PC-3 (cell line): ENCODE data around the gene STIM1. TPM values are rescaled to one million over a fixed set of nuclear protein-coding genes. Genes with fewer than 3 reads are reported as not detected.
A peak's percentile ranks its signal among the peaks of the same experiment; 100 is the strongest.

ENCODE experiments used
- ATAC-seq: fragments of 200-7000 bp; cut with Tn5 transposase; 2 replicates; pipeline ENCODE4 v1.9.1; 2020; ENCODE audit warnings: mild to moderate bottlenecking, moderate library complexity
- BruUV-seq: library from RNA; stranded (reverse); fragments of 400-500 nt; replicated peaks from 2 replicates; lab custom pipeline; 2021; lab: Mats Ljungman, UMichigan
- CTCF ChIA-PET: fragments of 300-600 bp; sonication (Branson Sonifier 250); formaldehyde crosslinking; loops from one replicate; lab custom pipeline; 2022; ENCODE audit warnings: antibody characterized with exemption; lab: Charles Lee
- POLR2A ChIA-PET: fragments of 300-600 bp; sonication (Branson Sonifier 250); formaldehyde crosslinking; loops from one replicate; lab custom pipeline; 2022; ENCODE audit warnings: antibody characterized with exemption; ENCODE audit not compliant: unreplicated experiment; lab: Charles Lee
- DNase-seq: peaks from one replicate; pipeline ENCODE4 v3.0.0-alpha.2; 2015
- H2AFZ ChIP-seq: fragments of 300-600 bp; sonication (generic); 2 replicates; pipeline ENCODE4 v1.6.0; 2016; ENCODE audit warnings: antibody characterized with exemption, low read length
- H3F3A ChIP-seq: fragments of 300-600 bp; sonication (generic); one replicate; pipeline ENCODE4 v1.6.0; 2017; ENCODE audit warnings: antibody characterized with exemption, low read length, control low read depth, mild to moderate bottlenecking; ENCODE audit not compliant: unreplicated experiment
- H3K27ac ChIP-seq: fragments of 300-600 bp; sonication (generic); 2 replicates; pipeline ENCODE4 v1.5.1; 2016; ENCODE audit warnings: mild to moderate bottlenecking, low read length
- H3K27me3 ChIP-seq: fragments of 300-600 bp; sonication (generic); 2 replicates; pipeline ENCODE4 v1.6.1; 2016; ENCODE audit warnings: low read length, mixed read lengths
- H3K36me3 ChIP-seq: fragments of 300-600 bp; sonication (generic); 2 replicates; pipeline ENCODE4 v1.6.1; 2016; ENCODE audit warnings: low read depth, mixed run types, low read length, mixed read lengths
- H3K4me1 ChIP-seq: fragments of 300-600 bp; sonication (generic); 2 replicates; pipeline ENCODE4 v1.5.1; 2016; ENCODE audit warnings: low read length; ENCODE audit not compliant: insufficient read depth
- H3K4me2 ChIP-seq: fragments of 300-600 bp; sonication (generic); 2 replicates; pipeline ENCODE4 v1.6.0; 2016; ENCODE audit warnings: low read length
- H3K4me3 ChIP-seq: fragments of 300-600 bp; sonication (generic); 2 replicates; pipeline ENCODE4 v1.5.1; 2016; ENCODE audit warnings: mild to moderate bottlenecking, low read length, mixed read lengths
- H3K79me2 ChIP-seq: fragments of 300-600 bp; sonication (generic); 2 replicates; pipeline ENCODE4 v1.6.1; 2017; ENCODE audit warnings: low read length, mixed read lengths
- H3K9ac ChIP-seq: fragments of 300-600 bp; sonication (generic); 2 replicates; pipeline ENCODE4 v1.6.0; 2016; ENCODE audit warnings: mild to moderate bottlenecking, low read length
- H3K9me2 ChIP-seq: fragments of 300-600 bp; sonication (generic); replicated peaks from 2 replicates; pipeline ENCODE4 v1.6.1; 2016; ENCODE audit warnings: mixed run types, low read length, mixed read lengths
- H3K9me3 ChIP-seq: fragments of 300-600 bp; sonication (generic); 2 replicates; pipeline ENCODE4 v1.6.1; 2016; ENCODE audit warnings: low read length, mixed read lengths
- H4K20me1 ChIP-seq: fragments of 300-600 bp; sonication (generic); 2 replicates; pipeline ENCODE4 v1.6.1; 2016; ENCODE audit warnings: low read length, mixed read lengths
- CTCF ChIP-seq: fragments of 300-600 bp; sonication (generic); conservative IDR thresholded peaks from 2 replicates; pipeline ENCODE4 v1.5.1; 2017; ENCODE audit warnings: antibody characterized with exemption, low read depth, mild to moderate bottlenecking, low read length
- EZH2 ChIP-seq: fragments of 300-600 bp; sonication (generic); IDR thresholded peaks from one replicate; pipeline ENCODE4 v1.6.1; 2017; ENCODE audit warnings: antibody characterized with exemption, mild to moderate bottlenecking, low read length; ENCODE audit not compliant: unreplicated experiment
- EZH2phosphoT487 ChIP-seq: fragments of 300-600 bp; sonication (generic); IDR thresholded peaks from 2 replicates; pipeline ENCODE4 v1.6.1; 2018; ENCODE audit warnings: mild to moderate bottlenecking, antibody characterized with exemption, low read length, borderline replicate concordance
- intact Hi-C: fragments of 100-400 bp; cut with micrococcal nuclease; formaldehyde crosslinking; loops from 2 replicates; pipeline ENCODE4 v1.9.0; 2023
- total RNA-seq: library from RNA; depleted of rRNA; stranded (reverse); fragments of >200 nt; gene quantifications from 2 replicates; pipeline ENCODE4 v1.2.3, GENCODE V29; 2014

The STIM1 gene
- total RNA-seq, 1 experiment from 2014 or later: 22.8 TPM

- no peak overlapping the region for H3K4me2 ChIP-seq
- DNase-seq (no peak), ATAC-seq (no peak)
- no peaks in the 10 kb centered on the region for H3K36me3 ChIP-seq
- CTCF ChIA-PET: no interaction called here
- H3F3A ChIP-seq: peaks cover 5% of the 10 kb centered on the region
- intact Hi-C loops: loop anchor here (10.0 kb wide), 1 partner anchor 122 kb away; no protein-coding TSS in a partner anchor
- H3K4me3 ChIP-seq: no peak overlapping the region
- no TSS peak for BruUV-seq
- TF ChIP-seq CTCF (no peak), EZH2 (no peak), EZH2phosphoT487 (no peak)
- 0 out of 2 replicates have a peak, but pooled peaks cover 5% of the 10 kb centered on the region for H3K79me2 ChIP-seq
- H3K27me3 ChIP-seq: no peaks in the 10 kb centered on the region
- H4K20me1 ChIP-seq: no peaks in the 10 kb centered on the region
- no peak overlapping the region for H3K27ac ChIP-seq
- H2AFZ ChIP-seq: no peak overlapping the region
- H3K9me2 ChIP-seq: no peaks in the 10 kb centered on the region
- POLR2A ChIA-PET: no interaction called here
- H3K9ac ChIP-seq: no peak overlapping the region
- peaks cover 35% of the 10 kb centered on the region for H3K4me1 ChIP-seq
- H3K9me3 ChIP-seq: no peaks in the 10 kb centered on the region
Observed at GRCh38 chr11:3952715-3953114, 97.3 kb downstream of the STIM1 start.

GRCh38 chr11:3953327-3953726, 97.9 kb downstream of the STIM1 start:
- H3K79me2 ChIP-seq: 0 out of 2 replicates have a peak, but pooled peaks cover 5% of the 10 kb centered on the region
- intact Hi-C loops: loop anchor here (10.0 kb wide), 1 partner anchor 121 kb away; no protein-coding TSS in a partner anchor
- H4K20me1 ChIP-seq: no peaks in the 10 kb centered on the region
- H3K27me3 ChIP-seq: no peaks in the 10 kb centered on the region
- H3K4me2 ChIP-seq: peak overlapping the region; percentile 77
- ChIA-PET CTCF (no interaction called here), POLR2A (no interaction called here)
- no peak overlapping the region for H3K9ac ChIP-seq
- no peaks in the 10 kb centered on the region for H3K36me3 ChIP-seq
- TF ChIP-seq CTCF: no peak
- no peak for TF ChIP-seq EZH2
- TF ChIP-seq EZH2phosphoT487: no peak
- peaks cover 5% of the 10 kb centered on the region for H3F3A ChIP-seq
- H3K9me3 ChIP-seq: no peaks in the 10 kb centered on the region
- H3K4me3 ChIP-seq: no peak overlapping the region
- H3K9me2 ChIP-seq: no peaks in the 10 kb centered on the region
- H3K4me1 ChIP-seq: peaks cover 35% of the 10 kb centered on the region
- no TSS peak for BruUV-seq
- ATAC-seq (no peak), DNase-seq (peak; percentile 12)
- peak overlapping the region; percentile 94 for H3K27ac ChIP-seq
- H2AFZ ChIP-seq: no peak overlapping the region

GRCh38 chr11:3954448-3955298, 99.2 kb downstream of the STIM1 start:
- intact Hi-C loops: loop anchor here (5.0 to 10.0 kb wide), 2 partner anchors 32 to 120 kb away; no protein-coding TSS in a partner anchor
- peak overlapping the region; percentile 44 for H3K4me3 ChIP-seq
- ChIA-PET CTCF (interaction anchor here (0.8 kb wide), 1 partner anchor 16 kb away, joined by 3 read pairs; no protein-coding TSS in a partner anchor), POLR2A (no interaction called here)
- H3K36me3 ChIP-seq: no peaks in the 10 kb centered on the region
- peak overlapping the region; percentile 48 for H3K9ac ChIP-seq
- H2AFZ ChIP-seq: peak overlapping the region; percentile 24; the same call in 1 of the 2 replicates
- H3K79me2 ChIP-seq: 0 out of 2 replicates have a peak, but pooled peaks cover 5% of the 10 kb centered on the region
- H3K27me3 ChIP-seq: no peaks in the 10 kb centered on the region
- H3F3A ChIP-seq: peaks cover 5% of the 10 kb centered on the region
- ATAC-seq (peak; percentile 77), DNase-seq (peak; percentile 80)
- H4K20me1 ChIP-seq: no peaks in the 10 kb centered on the region
- H3K9me2 ChIP-seq: no peaks in the 10 kb centered on the region
- no peak for TF ChIP-seq CTCF
- no peak for TF ChIP-seq EZH2phosphoT487
- TF ChIP-seq EZH2: no peak
- H3K9me3 ChIP-seq: no peaks in the 10 kb centered on the region
- no TSS peak for BruUV-seq
- peaks cover 44% of the 10 kb centered on the region for H3K4me1 ChIP-seq
- peak overlapping the region; percentile 94 for H3K27ac ChIP-seq
- H3K4me2 ChIP-seq: peak overlapping the region; percentile 77
